Measurements from ENCODE around the gene KCNN4. TPM values are rescaled to one million over a fixed set of nuclear protein-coding genes. Genes with fewer than 3 reads are reported as not detected.
"Not testable (repeated sequence)": the region's sequence is repeated elsewhere in the genome, so short reads cannot be mapped to it uniquely, and the experiment has no call there.

The KCNN4 gene
- total and polyA plus RNA-seq, 2 experiments from 2014 or later: 0.86 to 3.2 TPM

- no peak overlapping the region for H3K4me3 Mint-ChIP-seq
- no peaks in the 10 kb centered on the region for H3K9me3 Mint-ChIP-seq
- no peaks in the 10 kb centered on the region for H4K20me1 ChIP-seq (replicated peaks; ENCODE audit: insufficient read depth)
- peaks cover 17% of the 10 kb centered on the region for H3K27me3 Mint-ChIP-seq (ENCODE audit: insufficient read depth, low read depth, poor library complexity)
- no peak overlapping the region for H3K4me2 ChIP-seq
- H3K9me2 ChIP-seq (ENCODE audit: insufficient read depth): no peaks in the 10 kb centered on the region
- no peak for DNase-seq (ENCODE audit: low spot score)
- peaks cover 13% of the 10 kb centered on the region; the same call in 1 of the 3 replicates for H3K4me1 Mint-ChIP-seq
- H3K4me1 ChIP-seq (ENCODE audit: insufficient read depth): no peaks in the 10 kb centered on the region
- H3K27ac Mint-ChIP-seq: no peak overlapping the region
- H3F3A ChIP-seq (replicated peaks; ENCODE audit: low read depth): no peaks in the 10 kb centered on the region
- no peaks in the 10 kb centered on the region for H3K36me3 ChIP-seq (ENCODE audit: insufficient read depth)
- peak overlapping the region; percentile 43; the same call in 1 of the 2 replicates for H2AFZ ChIP-seq
- ATAC-seq: no peak
- TF ChIP-seq EZH2 (IDR thresholded peaks at IDR 0.05; ENCODE audit: low read depth, unreplicated experiment): no peak
- no peaks in the 10 kb centered on the region for H3K27me3 ChIP-seq (ENCODE audit: insufficient read depth)
- H3K27ac ChIP-seq (ENCODE audit: low read depth): no peak overlapping the region
- H3K4me3 ChIP-seq: no peak overlapping the region
- no peaks in the 10 kb centered on the region for H3K79me2 ChIP-seq (replicated peaks; ENCODE audit: insufficient read depth)
- no peaks in the 10 kb centered on the region for H3K36me3 Mint-ChIP-seq (ENCODE audit: low read depth)
These were observed 15.5 kb downstream of the KCNN4 start for GRCh38 chr19:43765109-43765876.

- peaks cover 13% of the 10 kb centered on the region for H3K27me3 Mint-ChIP-seq (ENCODE audit: insufficient read depth, low read depth, poor library complexity)
- H3K9me2 ChIP-seq (ENCODE audit: insufficient read depth); H4K20me1 ChIP-seq (replicated peaks; ENCODE audit: insufficient read depth); ATAC-seq; H3K9me3 Mint-ChIP-seq; H3K79me2 ChIP-seq (replicated peaks; ENCODE audit: insufficient read depth); H3K36me3 Mint-ChIP-seq (ENCODE audit: low read depth); H3K4me2 ChIP-seq; H3K36me3 ChIP-seq (ENCODE audit: insufficient read depth); H3K4me1 ChIP-seq (ENCODE audit: insufficient read depth); H3F3A ChIP-seq (replicated peaks; ENCODE audit: low read depth); DNase-seq (ENCODE audit: low spot score); H3K4me3 Mint-ChIP-seq; H3K4me3 ChIP-seq; H2AFZ ChIP-seq; H3K27ac ChIP-seq (ENCODE audit: low read depth); H3K27ac Mint-ChIP-seq; H3K27me3 ChIP-seq (ENCODE audit: insufficient read depth): not testable (repeated sequence)
- H3K4me1 Mint-ChIP-seq: peaks cover 14% of the 10 kb centered on the region; the same call in 2 of the 3 replicates
These were observed 16.1 kb downstream of the KCNN4 start for GRCh38 chr19:43764684-43765083.

- Mint-ChIP-seq H3K36me3 (ENCODE audit: low read depth) (no peaks in the 10 kb centered on the region), H3K4me3 (no peak overlapping the region), H3K27me3 (ENCODE audit: insufficient read depth, low read depth, poor library complexity) (peaks cover 10% of the 10 kb centered on the region), H3K4me1 (peaks cover 22% of the 10 kb centered on the region), H3K9me3 (no peaks in the 10 kb centered on the region), H3K27ac (no peak overlapping the region)
- Histone ChIP-seq H3K9me2 (ENCODE audit: insufficient read depth) (no peaks in the 10 kb centered on the region), H3F3A (replicated peaks; ENCODE audit: low read depth) (no peaks in the 10 kb centered on the region), H3K27me3 (ENCODE audit: insufficient read depth) (no peaks in the 10 kb centered on the region), H3K4me3 (no peak overlapping the region), H2AFZ (no peak overlapping the region), H4K20me1 (replicated peaks; ENCODE audit: insufficient read depth) (no peaks in the 10 kb centered on the region), H3K36me3 (ENCODE audit: insufficient read depth) (no peaks in the 10 kb centered on the region), H3K27ac (ENCODE audit: low read depth) (no peak overlapping the region), H3K4me2 (no peak overlapping the region), H3K4me1 (ENCODE audit: insufficient read depth) (no peaks in the 10 kb centered on the region), H3K79me2 (replicated peaks; ENCODE audit: insufficient read depth) (no peaks in the 10 kb centered on the region)
- no peak for ATAC-seq
- no peak for TF ChIP-seq EZH2 (IDR thresholded peaks at IDR 0.05; ENCODE audit: low read depth, unreplicated experiment)
- no peak for TF ChIP-seq CTCF (conservative IDR thresholded peaks at IDR 0.05; ENCODE audit: low read depth in 2 of 2)
- DNase-seq (ENCODE audit: low spot score): no peak
These were observed 17.3 kb downstream of the KCNN4 start for GRCh38 chr19:43763473-43763939.
